Measurements from ENCODE around the gene GBX1.

Gene GBX1

DNA sequence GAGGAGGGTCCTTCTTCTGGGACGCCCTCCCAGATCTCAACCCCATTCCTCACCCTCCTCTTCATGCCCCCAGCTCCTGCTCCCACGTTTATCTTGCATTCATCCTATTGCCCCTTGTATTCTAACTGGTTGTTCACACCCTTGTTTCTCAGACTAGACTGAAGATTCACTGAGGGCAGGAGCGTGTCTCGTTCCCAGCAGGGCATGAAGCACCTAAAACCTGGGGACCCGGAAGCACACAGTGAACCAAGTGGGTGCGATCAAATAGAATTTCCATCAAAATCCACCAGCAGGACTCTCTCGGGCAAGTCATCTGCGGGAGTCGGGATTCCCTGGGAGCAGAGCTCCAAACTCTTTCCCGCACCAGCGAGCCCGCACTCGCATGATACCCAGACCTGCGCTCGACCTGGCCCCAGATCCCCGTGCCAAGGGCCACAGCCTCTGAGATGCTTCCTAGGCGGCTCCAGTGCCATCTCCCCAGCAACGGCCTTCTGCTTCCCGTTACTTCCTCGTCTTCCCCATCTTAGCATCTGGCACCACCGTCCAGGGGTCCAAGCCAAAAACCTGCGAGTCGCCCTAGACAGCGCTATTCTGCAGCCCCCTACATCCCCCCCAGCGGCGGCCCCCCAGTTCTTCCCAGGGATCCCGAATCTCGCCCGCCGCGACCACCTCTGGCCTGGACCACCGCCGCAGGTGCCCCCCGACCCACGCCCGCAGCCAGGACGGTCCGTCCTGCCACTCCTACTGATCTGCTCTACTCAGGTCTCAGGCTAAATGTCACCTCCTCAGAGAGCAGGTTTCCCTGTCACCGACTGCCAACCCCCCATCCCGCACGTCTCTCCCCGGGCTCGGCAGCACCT lies 6.1 kb upstream of the GBX1 start:
- TF ChIP-seq, protein P1, sequence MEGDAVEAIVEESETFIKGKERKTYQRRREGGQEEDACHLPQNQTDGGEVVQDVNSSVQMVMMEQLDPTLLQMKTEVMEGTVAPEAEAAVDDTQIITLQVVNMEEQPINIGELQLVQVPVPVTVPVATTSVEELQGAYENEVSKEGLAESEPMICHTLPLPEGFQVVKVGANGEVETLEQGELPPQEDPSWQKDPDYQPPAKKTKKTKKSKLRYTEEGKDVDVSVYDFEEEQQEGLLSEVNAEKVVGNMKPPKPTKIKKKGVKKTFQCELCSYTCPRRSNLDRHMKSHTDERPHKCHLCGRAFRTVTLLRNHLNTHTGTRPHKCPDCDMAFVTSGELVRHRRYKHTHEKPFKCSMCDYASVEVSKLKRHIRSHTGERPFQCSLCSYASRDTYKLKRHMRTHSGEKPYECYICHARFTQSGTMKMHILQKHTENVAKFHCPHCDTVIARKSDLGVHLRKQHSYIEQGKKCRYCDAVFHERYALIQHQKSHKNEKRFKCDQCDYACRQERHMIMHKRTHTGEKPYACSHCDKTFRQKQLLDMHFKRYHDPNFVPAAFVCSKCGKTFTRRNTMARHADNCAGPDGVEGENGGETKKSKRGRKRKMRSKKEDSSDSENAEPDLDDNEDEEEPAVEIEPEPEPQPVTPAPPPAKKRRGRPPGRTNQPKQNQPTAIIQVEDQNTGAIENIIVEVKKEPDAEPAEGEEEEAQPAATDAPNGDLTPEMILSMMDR (IDR thresholded peaks at IDR 0.05; ENCODE audit: low read depth, low read length): no peak
- no peak for DNase-seq (ENCODE audit: extremely low read depth, low read depth)

DNA sequence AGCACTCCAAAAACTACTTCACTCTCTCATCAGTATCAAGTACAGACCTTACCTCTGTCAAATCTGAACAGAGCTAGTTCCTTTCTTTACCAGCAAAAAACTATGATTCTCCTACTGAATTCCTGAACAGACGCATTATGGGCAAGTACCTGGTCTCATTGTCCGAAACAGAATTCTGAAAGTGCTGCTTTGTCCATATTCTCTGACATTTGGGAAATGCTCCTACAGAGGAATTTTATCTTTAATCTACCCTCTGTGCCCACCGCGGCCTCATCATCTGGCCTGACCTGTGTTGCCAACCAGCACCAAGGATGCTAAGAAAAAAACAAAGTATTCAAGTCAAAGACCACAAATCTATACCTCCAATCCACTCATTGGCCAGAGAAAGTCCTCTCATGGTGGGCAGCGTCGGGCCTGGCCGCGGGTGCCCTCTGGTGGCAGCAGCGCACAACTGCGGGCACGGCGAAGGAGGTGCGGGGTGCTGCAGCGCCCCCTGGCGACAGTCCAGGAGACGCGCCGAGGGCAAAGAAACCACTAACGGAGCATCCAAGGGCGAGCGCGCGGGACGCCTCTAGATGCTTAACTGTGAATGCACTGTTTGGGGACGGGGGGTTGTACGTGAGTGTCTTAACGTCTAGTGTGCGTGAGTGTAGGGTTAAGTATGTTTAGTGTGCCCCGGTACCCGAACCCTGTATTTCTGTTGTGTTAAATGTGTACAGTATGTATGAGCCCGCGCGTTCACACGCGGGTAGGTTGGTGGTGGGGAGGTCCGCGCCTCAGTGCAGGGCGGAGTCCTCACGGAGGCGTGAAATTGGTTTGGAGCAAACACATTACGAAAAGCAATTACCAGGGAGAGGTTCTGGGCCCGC lies 5.0 kb upstream of the GBX1 start:
- TF ChIP-seq, protein P1 (IDR thresholded peaks at IDR 0.05; ENCODE audit: low read depth, low read length): no peak; the same call in none of the 2 replicates
- DNase-seq (ENCODE audit: extremely low read depth, low read depth): peak; percentile 19

DNA sequence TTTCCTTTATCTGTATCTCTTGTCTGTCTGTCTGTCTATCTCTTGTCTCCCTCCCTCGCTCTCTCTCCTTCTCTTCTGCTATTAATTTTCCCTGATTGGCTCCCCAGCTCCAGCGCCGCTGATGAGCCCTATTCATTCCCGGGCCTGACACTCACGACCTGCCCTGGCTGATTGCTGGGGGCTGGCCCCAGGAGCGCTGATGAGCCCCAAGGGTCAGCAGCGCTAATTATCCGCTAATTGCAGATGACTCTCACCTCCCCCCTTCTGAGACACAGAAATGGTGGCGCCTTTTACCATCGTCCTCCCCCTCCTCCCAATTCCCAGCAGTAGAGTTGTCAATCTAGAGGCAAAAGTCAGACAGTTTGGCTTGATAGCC lies 1.3 kb upstream of the GBX1 start:
- TF ChIP-seq, protein P1 (IDR thresholded peaks at IDR 0.05; ENCODE audit: low read depth, low read length): no peak

DNA sequence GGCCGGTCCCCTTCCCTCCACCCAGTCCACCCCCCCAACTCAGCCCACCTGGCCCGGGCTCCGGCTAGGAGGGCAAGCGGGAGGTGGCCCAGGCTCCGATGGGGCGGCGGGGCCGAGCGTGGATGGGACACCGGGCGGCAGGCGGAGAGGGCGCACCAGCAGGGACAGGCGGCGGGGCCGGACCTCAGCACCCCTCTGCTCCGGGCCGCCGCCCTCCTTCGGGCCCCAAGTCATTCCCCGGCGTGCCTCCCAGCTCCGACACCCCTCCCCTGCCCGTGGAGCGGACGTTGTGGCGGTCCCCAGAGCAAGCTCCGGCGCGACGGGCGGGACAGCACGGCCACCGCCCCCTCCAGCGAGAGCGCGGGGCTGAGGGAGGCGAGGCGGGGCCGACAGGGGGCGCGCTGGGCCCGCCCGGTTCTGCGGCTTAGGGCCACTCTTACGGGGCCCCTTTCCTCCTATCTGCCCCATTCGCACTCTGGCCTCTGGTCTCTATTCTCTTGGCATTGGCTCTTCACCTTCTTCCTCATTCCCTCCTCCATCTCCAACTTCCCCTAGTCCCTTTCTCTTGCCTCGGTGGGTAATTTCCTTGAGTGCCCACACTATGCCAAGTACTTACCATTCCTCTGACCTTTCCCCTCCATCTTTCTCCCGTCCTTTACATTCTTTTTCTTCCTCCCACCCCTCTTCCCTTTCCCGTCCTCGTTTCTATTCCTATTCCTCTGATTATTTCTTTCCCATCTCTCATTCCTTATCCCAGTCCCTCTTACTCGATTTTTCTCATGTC lies 701 bp upstream of the GBX1 start:
- no peak for DNase-seq (ENCODE audit: extremely low read depth, low read depth)
- TF ChIP-seq, protein P1 (IDR thresholded peaks at IDR 0.05; ENCODE audit: low read depth, low read length): peak; percentile 28

More for the DNA sequence above, 1.3 kb upstream of the GBX1 start:
- no peak for DNase-seq (ENCODE audit: extremely low read depth, low read depth)

DNA sequence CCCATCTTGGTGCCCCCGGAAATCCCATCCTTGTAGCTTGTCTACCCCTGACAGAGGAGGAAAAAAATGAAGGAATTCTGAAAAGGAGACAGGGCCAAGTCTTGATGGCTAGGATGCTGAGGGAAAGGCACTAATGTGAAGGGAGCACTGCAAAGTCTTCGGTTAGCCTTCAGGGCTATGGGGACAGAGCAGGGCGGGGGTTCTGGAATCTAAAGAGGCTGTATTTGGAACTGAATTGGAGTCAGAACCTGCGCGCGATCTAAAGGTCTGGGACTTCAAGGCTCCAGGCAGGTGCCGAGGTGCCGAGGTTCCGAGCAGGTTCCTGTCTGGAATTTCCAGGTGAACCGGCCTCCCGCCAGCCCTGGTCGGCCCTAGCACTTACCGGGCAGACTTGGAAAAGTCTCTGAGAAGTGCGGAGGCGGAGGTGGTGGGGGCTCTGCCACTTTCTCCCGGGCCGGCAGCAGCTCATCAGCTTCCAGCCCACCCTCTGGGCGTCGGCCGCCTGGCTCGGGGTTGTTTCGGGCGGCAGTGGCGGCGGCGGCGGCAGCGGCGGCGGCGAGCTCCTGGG lies 781 bp downstream of the GBX1 start:
- DNase-seq (ENCODE audit: extremely low read depth, low read depth): no peak
- TF ChIP-seq, protein P1 (IDR thresholded peaks at IDR 0.05; ENCODE audit: low read depth, low read length): no peak

DNA sequence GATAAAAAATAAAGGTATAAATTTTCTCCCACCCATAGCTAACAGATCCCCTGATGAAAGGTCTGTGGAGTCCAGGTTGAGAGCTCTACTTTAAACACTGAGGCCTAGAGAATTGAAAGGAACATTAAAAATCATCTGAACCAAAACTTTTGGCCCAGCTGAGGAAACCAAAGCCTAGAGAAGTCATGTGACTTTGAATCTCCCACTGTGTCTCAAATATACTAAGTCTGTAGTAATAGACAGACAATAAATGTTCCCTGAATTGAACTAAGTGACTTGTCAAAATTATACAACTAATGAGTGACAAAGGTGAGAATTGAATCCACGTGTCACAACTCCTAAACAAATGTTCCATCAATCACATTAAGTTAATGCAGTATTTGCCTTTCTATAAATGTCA lies 5.7 kb downstream of the GBX1 start:
- TF ChIP-seq, protein P1 (IDR thresholded peaks at IDR 0.05; ENCODE audit: low read depth, low read length): no peak
- no peak for DNase-seq (ENCODE audit: extremely low read depth, low read depth)

Measured in AG09319 (cell line).